Testis (tissue), 3 donors: Measurements from ENCODE around the gene DGKB. TPM values are rescaled to one million over a fixed set of nuclear protein-coding genes. Genes with fewer than 3 reads are reported as not detected.

ENCODE experiments used
- DNase-seq: peaks from one replicate; pipeline ENCODE4 v3.0.0-alpha.2; 2019
- H3K27ac ChIP-seq, 2 donors: fragments of 200-600 bp; sonication (generic); one replicate each; pipeline ENCODE4 v1.5.1; 2019
- H3K27me3 ChIP-seq: fragments of 200-600 bp; sonication (generic); one replicate; pipeline ENCODE4 v1.5.1; 2019
- H3K36me3 ChIP-seq: fragments of 200-600 bp; sonication (generic); one replicate; pipeline ENCODE4 v1.5.1; 2017; ENCODE audit warnings: low read depth; ENCODE audit errors: missing control alignments
- H3K4me1 ChIP-seq: fragments of 200-600 bp; sonication (generic); one replicate; pipeline ENCODE4 v1.5.1; 2019
- H3K4me3 ChIP-seq, 2 donors: fragments of 200-600 bp; sonication (generic); one replicate each; pipeline ENCODE4 v1.5.1; 2017 to 2019
- H3K9me3 ChIP-seq: fragments of 200-600 bp; sonication (generic); one replicate; pipeline ENCODE4 v1.5.1; 2017
- POLR2A ChIP-seq: fragments of 450-650 bp; IDR thresholded peaks from one replicate; pipeline ENCODE4 v1.6.1; 2017; ENCODE audit warnings: antibody characterized with exemption, mild to moderate bottlenecking, moderate library complexity
- WGBS, 2 donors: methylation state at CpG; one replicate each; pipeline ENCODE4 v1.1.5; 2018; 5-methylcytosine and 5-hydroxymethylcytosine counted together
- intact Hi-C: fragments of 100-400 bp; cut with DNase I; formaldehyde crosslinking; loops from one replicate; pipeline ENCODE4 v1.15.1; 2023; ENCODE audit warnings: low total_unique reads
- polyA plus RNA-seq: library from polyadenylated mRNA; stranded (reverse); fragments of 350-450 nt; fragmentation: Illumina TruSeq; extraction: RNeasy Lipid Tissue Mini Kit (QIAGEN cat#74804); gene quantifications from one replicate; pipeline ENCODE4 v1.2.3, GENCODE V29; 2014; ENCODE audit warnings: low read depth, low replicate concordance; ENCODE audit not compliant: insufficient read depth
- total RNA-seq, 2 donors: library from RNA; depleted of rRNA; stranded (reverse); fragments of >200 nt; gene quantifications; one replicate each; pipeline ENCODE4 v1.2.3, GENCODE V29; 2016
- TF ChIP-seq, protein P1 (sequence below), 3 experiments: fragments of 450-650 bp in 2 of 3; fragments of 200-600 bp in 1 of 3; sonication (generic) in 1 of 3; IDR thresholded peaks; one replicate each; pipeline ENCODE4 v1.5.1; 2016 to 2019; ENCODE audit warnings: antibody characterized with exemption in 3 of 3, mild to moderate bottlenecking in 2 of 3, moderate library complexity in 1 of 3

DGKB gene
- total and polyA plus RNA-seq, 3 donors from 2014 or later: 0.17 to 1.1 (median 0.55) TPM

DNA sequence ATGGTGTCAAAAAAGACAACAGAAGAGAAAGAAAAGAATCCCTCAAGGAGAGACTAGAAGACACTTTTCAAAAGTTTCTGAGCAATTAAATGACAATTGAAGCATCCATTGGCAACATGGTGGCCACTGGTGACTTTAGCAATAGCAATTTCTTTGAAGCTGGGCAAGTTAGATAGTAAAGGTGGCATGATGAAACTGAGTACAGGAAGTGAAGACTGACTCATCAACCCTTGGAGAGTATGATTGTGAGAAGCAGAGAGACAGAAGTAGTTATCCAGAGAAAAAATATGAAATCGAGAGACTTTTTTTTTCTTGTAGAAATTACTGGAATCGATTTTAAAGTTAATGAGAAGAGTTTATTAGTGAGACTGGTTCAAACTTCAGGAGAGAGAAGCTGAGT, 52.5 kb downstream of the DGKB start:
- no peak for DNase-seq
- Histone ChIP-seq H3K4me3 (no peak overlapping the region), H3K27me3 (no peaks in the 10 kb centered on the region), H3K4me1 (no peaks in the 10 kb centered on the region), H3K9me3 (no peaks in the 10 kb centered on the region), H3K27ac (no peak overlapping the region), H3K36me3 (no peaks in the 10 kb centered on the region)
- intact Hi-C loops: no loop called here
- TF ChIP-seq POLR2A: no peak
- TF ChIP-seq, protein P1, sequence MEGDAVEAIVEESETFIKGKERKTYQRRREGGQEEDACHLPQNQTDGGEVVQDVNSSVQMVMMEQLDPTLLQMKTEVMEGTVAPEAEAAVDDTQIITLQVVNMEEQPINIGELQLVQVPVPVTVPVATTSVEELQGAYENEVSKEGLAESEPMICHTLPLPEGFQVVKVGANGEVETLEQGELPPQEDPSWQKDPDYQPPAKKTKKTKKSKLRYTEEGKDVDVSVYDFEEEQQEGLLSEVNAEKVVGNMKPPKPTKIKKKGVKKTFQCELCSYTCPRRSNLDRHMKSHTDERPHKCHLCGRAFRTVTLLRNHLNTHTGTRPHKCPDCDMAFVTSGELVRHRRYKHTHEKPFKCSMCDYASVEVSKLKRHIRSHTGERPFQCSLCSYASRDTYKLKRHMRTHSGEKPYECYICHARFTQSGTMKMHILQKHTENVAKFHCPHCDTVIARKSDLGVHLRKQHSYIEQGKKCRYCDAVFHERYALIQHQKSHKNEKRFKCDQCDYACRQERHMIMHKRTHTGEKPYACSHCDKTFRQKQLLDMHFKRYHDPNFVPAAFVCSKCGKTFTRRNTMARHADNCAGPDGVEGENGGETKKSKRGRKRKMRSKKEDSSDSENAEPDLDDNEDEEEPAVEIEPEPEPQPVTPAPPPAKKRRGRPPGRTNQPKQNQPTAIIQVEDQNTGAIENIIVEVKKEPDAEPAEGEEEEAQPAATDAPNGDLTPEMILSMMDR (IDR thresholded peaks at IDR 0.05): no peak
- 89 to 92% methylated on average over 2 of the region's 2 CpGs for WGBS, 2 donors

DNA sequence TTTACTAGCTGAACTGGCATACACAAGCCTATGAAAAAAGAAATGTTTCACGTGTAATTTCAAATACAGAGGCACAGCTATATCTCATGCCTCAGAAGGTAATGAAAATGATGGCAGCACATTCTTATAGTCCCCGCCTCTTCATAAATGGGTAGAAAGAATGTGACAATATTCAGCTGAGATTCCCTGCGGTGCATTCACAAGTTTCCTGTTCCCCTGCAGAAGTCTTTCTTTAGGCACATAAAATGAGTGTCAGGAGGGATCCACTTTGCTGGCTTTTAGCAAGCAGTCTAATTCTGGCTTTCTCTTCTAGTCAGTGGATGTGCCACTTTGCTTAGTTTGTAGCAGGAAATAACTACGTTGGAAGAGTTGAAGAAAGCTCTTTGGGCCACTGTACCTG, 56.1 kb downstream of the DGKB start:
- Histone ChIP-seq H3K27ac (no peak overlapping the region), H3K4me3 (no peak overlapping the region), H3K27me3 (no peaks in the 10 kb centered on the region), H3K36me3 (no peaks in the 10 kb centered on the region), H3K4me1 (no peaks in the 10 kb centered on the region), H3K9me3 (no peaks in the 10 kb centered on the region)
- WGBS, 2 donors: 59 to 79% methylated on average over 4 of the region's 4 CpGs
- TF ChIP-seq POLR2A: no peak
- TF ChIP-seq, protein P1 (IDR thresholded peaks at IDR 0.05): no peak
- intact Hi-C loops: no loop called here
- DNase-seq: no peak

DNA sequence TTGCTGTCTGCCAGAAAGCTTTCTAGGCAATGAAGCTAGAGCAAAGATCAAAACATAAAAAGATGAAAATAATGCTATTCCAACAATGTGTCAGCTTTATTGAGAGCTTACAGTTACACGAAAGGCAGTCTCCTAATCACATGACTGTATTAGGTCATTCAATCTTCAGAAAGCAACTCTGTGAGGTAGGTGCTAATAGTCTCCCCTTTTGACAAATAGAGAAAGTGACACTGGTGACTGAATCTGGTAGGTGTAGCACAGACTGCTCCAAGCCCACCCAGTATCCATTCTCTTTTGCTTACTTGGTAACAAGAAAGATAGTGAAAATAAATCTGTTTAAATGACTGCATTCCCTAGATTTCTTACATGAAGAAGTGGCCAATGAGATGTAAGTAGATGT, 58.8 kb downstream of the DGKB start:
- no peak overlapping the region for H3K4me3 ChIP-seq
- TF ChIP-seq, protein P1 (IDR thresholded peaks at IDR 0.05): no peak
- no peak for TF ChIP-seq POLR2A
- 61 to 70% methylated on average over 1 of the region's 1 CpG for WGBS, 2 donors
- no peaks in the 10 kb centered on the region for H3K27me3 ChIP-seq
- no peak for DNase-seq
- H3K4me1 ChIP-seq: no peaks in the 10 kb centered on the region
- H3K9me3 ChIP-seq: no peaks in the 10 kb centered on the region
- intact Hi-C loops: no loop called here
- H3K36me3 ChIP-seq: no peaks in the 10 kb centered on the region
- H3K27ac ChIP-seq: no peak overlapping the region

DNA sequence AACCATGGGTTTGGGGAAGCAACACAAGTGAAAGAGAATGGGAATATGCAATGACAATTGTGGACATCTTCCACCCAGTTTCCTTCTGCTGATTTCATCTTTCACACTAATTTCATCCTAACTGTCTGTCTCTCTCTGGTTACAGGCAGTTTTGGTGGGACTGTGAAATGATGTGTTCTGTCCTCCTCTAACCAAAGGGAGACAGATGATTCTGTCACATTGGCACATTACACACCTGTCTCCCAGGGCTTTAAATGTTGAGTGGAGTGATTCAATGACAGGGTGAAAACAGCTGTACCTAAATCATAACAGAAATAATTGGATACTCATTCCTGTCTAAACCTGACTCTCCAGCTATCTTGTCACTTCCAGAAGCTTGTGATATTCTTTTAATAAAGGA, 60.0 kb downstream of the DGKB start:
- TF ChIP-seq, protein P1 (IDR thresholded peaks at IDR 0.05): no peak
- TF ChIP-seq POLR2A: no peak
- Histone ChIP-seq H3K36me3 (no peaks in the 10 kb centered on the region), H3K4me3 (no peak overlapping the region), H3K27ac (no peak overlapping the region), H3K27me3 (no peaks in the 10 kb centered on the region), H3K4me1 (no peaks in the 10 kb centered on the region), H3K9me3 (no peaks in the 10 kb centered on the region)
- intact Hi-C loops: no loop called here
- DNase-seq: no peak

DNA sequence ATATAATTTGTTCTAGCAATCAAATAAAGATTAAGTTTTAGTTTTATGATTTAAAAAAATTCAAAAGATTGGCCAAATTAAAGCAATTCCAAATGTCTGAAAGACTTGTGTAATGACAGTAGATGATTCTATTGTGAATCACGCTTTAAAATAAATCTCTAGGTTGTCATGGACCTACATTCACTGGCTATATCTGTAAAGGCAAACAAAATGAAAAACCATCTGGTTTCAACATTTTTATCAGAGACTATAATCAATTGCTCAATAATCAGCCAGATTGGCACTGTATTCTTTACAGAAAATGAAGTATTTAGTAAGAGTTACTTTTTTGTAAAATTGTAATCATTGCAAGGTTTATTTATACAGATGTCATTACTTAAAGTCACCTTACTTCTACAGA, 60.7 kb downstream of the DGKB start:
- no peaks in the 10 kb centered on the region for H3K27me3 ChIP-seq
- 94 to 96% methylated on average over 1 of the region's 1 CpG for WGBS, 2 donors
- no peak for DNase-seq
- TF ChIP-seq, protein P1 (IDR thresholded peaks at IDR 0.05): no peak
- no peak for TF ChIP-seq POLR2A
- H3K4me3 ChIP-seq: no peak overlapping the region
- no peak overlapping the region for H3K27ac ChIP-seq
- H3K9me3 ChIP-seq: no peaks in the 10 kb centered on the region
- no peaks in the 10 kb centered on the region for H3K36me3 ChIP-seq
- no peaks in the 10 kb centered on the region for H3K4me1 ChIP-seq
- intact Hi-C loops: no loop called here
